ENCODE data around the gene BCL2A1. TPM values are rescaled to one million over a fixed set of nuclear protein-coding genes. Genes with fewer than 3 reads are reported as not detected.

BCL2A1 gene
- total RNA-seq, 1 experiment from 2014 or later: 0.44 TPM

GRCh38 chr15:79923515-79924169 lies 47.4 kb downstream of the BCL2A1 start (continued):
- TF ChIP-seq CTCF (IDR thresholded peaks at IDR 0.05 in 2 of 3, conservative IDR thresholded peaks at IDR 0.05 in 1 of 3; ENCODE audit: borderline replicate concordance in 1 of 3, insufficient read depth in 1 of 3, low read depth in 2 of 3, low read length in 2 of 3) (no peak), RAD21 (IDR thresholded peaks at IDR 0.05; ENCODE audit: low read depth) (no peak), POLR2A (IDR thresholded peaks at IDR 0.05; ENCODE audit: borderline replicate concordance, extremely low read depth, insufficient read depth, insufficient read length) (peak; percentile 93)

- DNase-seq (ENCODE audit: low read depth, low spot score): no peak
- Histone ChIP-seq H3K27ac (ENCODE audit: low read depth, low read length) (peak overlapping the region; percentile 97), H3K9me2 (ENCODE audit: insufficient read depth) (no peaks in the 10 kb centered on the region), H3K27me3 (ENCODE audit: insufficient read depth, low read length) (no peaks in the 10 kb centered on the region), H3K4me1 (ENCODE audit: control insufficient read depth in 1 of 2, insufficient read depth in 2 of 2, low read length in 2 of 2) (peaks cover 10 to 16% of the 10 kb centered on the region in 2 experiments; a peak in 3 of 4 replicates), H3K79me2 (ENCODE audit: insufficient read depth, low read length) (peaks cover 29% of the 10 kb centered on the region), H4K20me1 (ENCODE audit: insufficient read depth) (no peaks in the 10 kb centered on the region), H3K4me3 (replicated peaks in 1 of 2; ENCODE audit: low read depth in 1 of 2, low read length in 2 of 2) (peak overlapping the region; percentile 92 to 94), H3K9me3 (ENCODE audit: control insufficient read depth in 1 of 2, insufficient read depth in 1 of 2, low read depth in 1 of 2, low read length in 2 of 2) (peaks cover 12 to 34% of the 10 kb centered on the region in 2 experiments; a peak in 3 of 4 replicates), H3K9ac (ENCODE audit: low read length) (peak overlapping the region; percentile 81), H3K4me2 (ENCODE audit: low read length) (peak overlapping the region; percentile 90), H3K36me3 (ENCODE audit: control insufficient read depth in 1 of 2, insufficient read depth in 2 of 2, low read length in 2 of 2) (peaks cover 2 to 19% of the 10 kb centered on the region in 2 experiments; a peak in 2 of 4 replicates), H2AFZ (ENCODE audit: low read depth, low read length, poor library complexity, severe bottlenecking) (no peak overlapping the region)
- intact Hi-C loops (cut with micrococcal nuclease): no loop called here
- BruUV-seq (replicated peaks): TSS peak; percentile 48
- ChIA-PET RAD21 (ENCODE audit: low non-redundant PET in 1 of 2, low total read pairs in 2 of 2, uncharacterized antibody in 2 of 2, unreplicated experiment in 2 of 2) (interaction anchor here in 1 of 2 experiments (1.0 kb wide), 1 partner anchor 27 kb away, joined by 3 read pairs; the partner anchor contains the start of gene MTHFS), CTCF (interaction anchor here (0.7 to 1.5 kb wide), 2 partner anchors 25 to 73 kb away, joined by 3 to 4 read pairs; no protein-coding TSS in a partner anchor), POLR2A (interaction anchor here (0.6 to 1.5 kb wide), 12 partner anchors 9 to 756 kb away, joined by 3 to 15 read pairs (median 3); partner anchors contain the start of genes MTHFS and TMED3)
- ATAC-seq: peak; percentile 62
- TF ChIP-seq EZH2phosphoT487 (IDR thresholded peaks at IDR 0.05; ENCODE audit: borderline replicate concordance) (no peak), POLR2AphosphoS5 (IDR thresholded peaks at IDR 0.05; ENCODE audit: low read depth, low read length) (no peak), POLR2A (IDR thresholded peaks at IDR 0.05; ENCODE audit: borderline replicate concordance, extremely low read depth, insufficient read depth, insufficient read length) (no peak), EGR1 (IDR thresholded peaks at IDR 0.05; ENCODE audit: low read depth) (no peak), CEBPB (IDR thresholded peaks at IDR 0.05; ENCODE audit: low read depth) (no peak), CTCF (IDR thresholded peaks at IDR 0.05 in 2 of 3, conservative IDR thresholded peaks at IDR 0.05 in 1 of 3; ENCODE audit: borderline replicate concordance in 1 of 3, insufficient read depth in 1 of 3, low read depth in 2 of 3, low read length in 2 of 3) (no peak), ZFX (IDR thresholded peaks at IDR 0.05) (no peak), SP1 (IDR thresholded peaks at IDR 0.05; ENCODE audit: low read depth) (no peak), YY1 (IDR thresholded peaks at IDR 0.05; ENCODE audit: extremely low read depth, insufficient replicate concordance, low read depth, low read length) (no peak), SIN3A (IDR thresholded peaks at IDR 0.05; ENCODE audit: low read depth) (no peak)
Observed at GRCh38 chr15:79923079-79923514, 47.9 kb downstream of the BCL2A1 start.
